Thymus (tissue), 11 donors: Measurements from ENCODE around the gene KCNRG. TPM values are rescaled to one million over a fixed set of nuclear protein-coding genes. Genes with fewer than 3 reads are reported as not detected.
"Not testable (repeated sequence)": the region's sequence is repeated elsewhere in the genome, so short reads cannot be mapped to it uniquely, and the experiment has no call there.

Source experiments
- DNase-seq, 9 donors: peaks; one replicate each; pipeline ENCODE4 v3.0.0-alpha.2; 2013; ENCODE audit warnings: low spot score in 9 of 9, low read depth in 6 of 9, missing footprints in 1 of 9
- H3K27ac ChIP-seq, 2 donors: one replicate each; pipeline ENCODE4 v1.5.1; 2013; ENCODE audit warnings: control low read depth in 1 of 2, low read depth in 1 of 2, low read length in 1 of 2, mild to moderate bottlenecking in 1 of 2, moderate library complexity in 1 of 2
- H3K27me3 ChIP-seq, 2 donors: one replicate each; pipeline ENCODE4 v1.5.1; 2013; ENCODE audit warnings: low read length in 1 of 2; ENCODE audit not compliant: control insufficient read depth in 2 of 2, insufficient read depth in 1 of 2
- H3K36me3 ChIP-seq, 2 donors: one replicate each; pipeline ENCODE4 v1.5.1; 2013; ENCODE audit warnings: low read length in 1 of 2, mild to moderate bottlenecking in 1 of 2, moderate library complexity in 1 of 2; ENCODE audit not compliant: control insufficient read depth in 2 of 2, insufficient read depth in 2 of 2
- H3K4me1 ChIP-seq, 2 donors: one replicate each; pipeline ENCODE4 v1.5.1; 2013; ENCODE audit warnings: low read length in 2 of 2; ENCODE audit not compliant: control insufficient read depth in 2 of 2, insufficient read depth in 2 of 2
- H3K4me3 ChIP-seq, 2 donors: one replicate each; pipeline ENCODE4 v1.5.1; 2013; ENCODE audit warnings: low read length in 2 of 2, control low read depth in 1 of 2, mild to moderate bottlenecking in 1 of 2
- H3K9me3 ChIP-seq, 2 donors: one replicate each; pipeline ENCODE4 v1.5.1; 2013; ENCODE audit warnings: low read length in 1 of 2, mild to moderate bottlenecking in 1 of 2; ENCODE audit not compliant: control insufficient read depth in 2 of 2, insufficient read depth in 1 of 2
- WGBS: extraction: QIAGEN DNeasy Blood & Tissue Kit; methylation state at CpG from one replicate; pipeline ENCODE4 v1.1.7; 2013; 5-methylcytosine and 5-hydroxymethylcytosine counted together
- polyA plus RNA-seq: library from polyadenylated mRNA; stranded (reverse); fragments of 200-250 nt; gene quantifications from one replicate; pipeline ENCODE4 v1.2.3, GENCODE V29; 2013
- total RNA-seq: library from RNA; stranded (reverse); fragments of 120-200 nt; gene quantifications from one replicate; pipeline ENCODE4 v1.2.4, GENCODE V29; 2013
- donor health status: healthy.

KCNRG gene
- total and polyA plus RNA-seq, 2 donors, result 0.55 to 2.4 TPM

GRCh38 chr13:50062336-50062735 lies 47.1 kb downstream of the KCNRG start:
- H3K4me1 ChIP-seq, H3K27me3 ChIP-seq, H3K27ac ChIP-seq, DNase-seq, H3K9me3 ChIP-seq, H3K4me3 ChIP-seq: not testable (repeated sequence)
- 98% methylated on average over 7 of the region's 7 CpGs for WGBS
- peaks cover 13 to 69% of the 10 kb centered on the region in 2 donors for H3K36me3 ChIP-seq

GRCh38 chr13:50065712-50066111 lies 50.5 kb downstream of the KCNRG start:
- Histone ChIP-seq H3K27ac (no peak overlapping the region), H3K4me1 (no peaks in the 10 kb centered on the region), H3K36me3 (peaks cover 13 to 73% of the 10 kb centered on the region in 2 donors), H3K9me3 (no peaks in the 10 kb centered on the region), H3K4me3 (no peak overlapping the region), H3K27me3 (no peaks in the 10 kb centered on the region)
- WGBS, result 94% methylated on average over 1 of the region's 1 CpG
- DNase-seq, result no peak

GRCh38 chr13:50068508-50068907 lies 53.3 kb downstream of the KCNRG start:
- Histone ChIP-seq H3K4me3 (no peak overlapping the region), H3K4me1 (peaks cover 2 to 4% of the 10 kb centered on the region in 2 donors), H3K9me3 (no peaks in the 10 kb centered on the region), H3K27ac (no peak overlapping the region), H3K36me3 (peaks cover 12 to 59% of the 10 kb centered on the region in 2 donors), H3K27me3 (no peaks in the 10 kb centered on the region)
- DNase-seq, result no peak

GRCh38 chr13:50069261-50069660 lies 54.0 kb downstream of the KCNRG start:
- Histone ChIP-seq H3K4me1 (peaks cover 2 to 4% of the 10 kb centered on the region in 2 donors), H3K9me3 (no peaks in the 10 kb centered on the region), H3K36me3 (peaks cover 12 to 59% of the 10 kb centered on the region in 2 donors), H3K27me3 (no peaks in the 10 kb centered on the region), H3K4me3 (no peak overlapping the region), H3K27ac (no peak overlapping the region)
- WGBS, result 98% methylated on average over 1 of the region's 1 CpG
- no peak for DNase-seq

GRCh38 chr13:50070186-50070585 lies 54.9 kb downstream of the KCNRG start:
- Histone ChIP-seq H3K9me3 (no peaks in the 10 kb centered on the region), H3K36me3 (peaks cover 10 to 54% of the 10 kb centered on the region in 2 donors), H3K4me3 (no peak overlapping the region), H3K27me3 (no peaks in the 10 kb centered on the region), H3K27ac (no peak overlapping the region), H3K4me1 (peaks cover 2 to 4% of the 10 kb centered on the region in 2 donors)
- no peak for DNase-seq

Other genes starting within 250 kb of the KCNRG start
- gene KPNA3, start 222.8 kb upstream of the KCNRG start, total RNA-seq, result 17.5 TPM
- gene KPNA3, start 222.8 kb upstream of the KCNRG start, polyA plus RNA-seq, result 26.2 TPM
- 2.0 TPM for gene SPRYD7, start 79.1 kb upstream of the KCNRG start, total RNA-seq
- 15.1 TPM for gene SPRYD7, start 79.1 kb upstream of the KCNRG start, polyA plus RNA-seq
- gene TRIM13, start 18.4 kb upstream of the KCNRG start, total RNA-seq, result 28.4 TPM
- gene TRIM13, start 18.4 kb upstream of the KCNRG start, polyA plus RNA-seq, result 40.2 TPM